NCI-H1694 (cell line): ENCODE measurements around the gene DEK.
"Not testable (repeated sequence)": the region's sequence is repeated elsewhere in the genome, so short reads cannot be mapped to it uniquely, and the experiment has no call there.

ENCODE experiments used
- DNase-seq: peaks from one replicate; lab custom pipeline; 2025; lab: John Stamatoyannopoulos, UW

Gene DEK, protein sequence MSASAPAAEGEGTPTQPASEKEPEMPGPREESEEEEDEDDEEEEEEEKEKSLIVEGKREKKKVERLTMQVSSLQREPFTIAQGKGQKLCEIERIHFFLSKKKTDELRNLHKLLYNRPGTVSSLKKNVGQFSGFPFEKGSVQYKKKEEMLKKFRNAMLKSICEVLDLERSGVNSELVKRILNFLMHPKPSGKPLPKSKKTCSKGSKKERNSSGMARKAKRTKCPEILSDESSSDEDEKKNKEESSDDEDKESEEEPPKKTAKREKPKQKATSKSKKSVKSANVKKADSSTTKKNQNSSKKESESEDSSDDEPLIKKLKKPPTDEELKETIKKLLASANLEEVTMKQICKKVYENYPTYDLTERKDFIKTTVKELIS

DNA sequence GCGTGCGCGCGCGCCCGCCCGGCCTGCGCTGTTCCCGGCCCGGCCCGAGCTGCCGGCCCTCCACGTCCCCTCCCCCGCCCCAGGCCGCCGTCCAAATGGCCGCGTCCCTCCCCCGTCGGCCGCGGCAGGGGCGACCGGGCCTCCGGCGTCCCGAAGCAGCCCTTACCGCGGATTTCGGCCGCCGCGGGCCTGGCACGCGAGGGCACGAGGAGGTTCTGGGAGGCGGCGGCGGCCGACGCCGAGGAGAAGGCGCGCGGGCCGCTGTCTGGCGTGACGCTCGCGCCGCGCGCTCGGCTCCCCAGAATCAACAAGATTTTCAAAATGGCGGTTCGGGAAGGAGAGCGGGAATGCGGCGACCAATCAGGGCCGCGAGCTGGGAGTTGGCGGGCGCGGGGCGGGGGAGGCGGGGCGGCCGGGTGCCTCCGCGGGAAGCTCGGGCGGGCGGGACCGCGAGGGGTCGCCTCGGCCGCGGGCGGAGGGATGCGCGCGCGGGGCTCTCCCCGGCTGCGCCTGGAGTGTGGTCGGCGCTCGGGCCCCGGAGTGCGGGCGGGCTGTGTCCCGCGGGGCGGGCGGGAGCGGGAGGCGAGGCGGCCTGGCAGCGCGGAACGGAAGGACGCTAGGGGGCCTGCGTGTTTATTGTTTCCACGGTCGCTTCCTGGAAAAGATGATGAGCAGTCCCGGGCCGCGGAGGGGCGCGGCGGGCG is at the start of gene DEK:
Gene DEK (minus strand): TSS at position 312 of the 704 bp plus-strand sequence. CDS start 543 bp downstream, outside the sequence.
- peak; percentile 66 for DNase-seq

DNA sequence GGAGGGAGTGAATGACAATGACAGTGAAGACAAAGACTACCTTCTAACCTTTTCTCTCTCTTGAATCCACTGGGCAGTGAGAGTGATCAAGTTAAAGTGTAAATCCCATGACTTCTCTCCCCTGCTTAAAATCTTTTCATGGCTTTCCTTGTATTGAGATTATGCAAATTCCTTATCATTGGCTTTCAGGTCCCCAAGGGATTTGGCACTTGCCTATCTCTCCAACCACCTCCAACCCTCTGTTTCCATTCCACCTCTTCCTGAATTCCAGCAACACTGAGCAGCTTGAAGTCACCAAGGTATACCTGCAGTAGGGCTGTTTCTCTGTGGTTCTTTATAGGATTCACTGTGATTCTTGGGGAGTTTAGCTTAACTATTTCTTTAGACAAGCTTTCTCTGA is 48.0 kb upstream of the DEK start:
- no peak for DNase-seq

DNA sequence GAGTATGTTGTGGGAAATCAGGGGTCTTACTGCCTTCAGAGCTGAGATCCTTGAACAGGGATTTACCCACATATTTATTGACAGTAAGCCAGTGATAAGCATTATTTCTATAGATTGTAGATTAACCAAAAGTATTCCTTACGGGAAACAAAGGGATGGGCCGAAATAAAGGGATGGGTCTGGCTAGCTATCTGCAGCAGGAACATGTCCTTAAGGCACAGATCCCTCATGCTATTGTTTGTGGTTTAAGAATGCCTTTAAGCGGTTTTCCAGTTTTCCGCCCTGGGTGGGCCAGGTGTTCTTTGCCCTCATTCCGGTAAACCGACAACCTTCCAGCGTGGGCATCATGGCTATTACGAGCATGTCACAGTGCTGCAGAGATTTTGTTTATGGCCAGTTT is 45.7 kb upstream of the DEK start:
- DNase-seq: not testable (repeated sequence)

DNA sequence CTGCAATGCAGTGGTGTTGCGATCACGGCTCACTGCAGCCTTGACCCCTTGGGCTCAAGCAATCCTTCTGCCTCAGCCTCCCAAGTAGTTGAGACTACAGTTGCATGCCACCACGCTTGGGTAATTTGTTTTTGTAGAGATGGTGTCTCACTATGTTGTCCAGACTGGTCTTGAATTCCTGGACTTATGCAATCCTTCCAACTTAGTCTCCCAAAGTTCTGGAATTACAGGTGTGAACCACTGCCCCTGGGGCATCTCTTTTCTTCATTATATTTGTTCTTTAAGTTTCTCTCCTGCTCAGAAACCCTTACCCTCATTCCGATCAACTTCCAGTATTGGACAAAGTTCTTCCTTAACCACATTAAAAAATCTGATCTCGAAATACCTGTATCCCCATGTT is 44.7 kb upstream of the DEK start:
- DNase-seq: no peak

DNA sequence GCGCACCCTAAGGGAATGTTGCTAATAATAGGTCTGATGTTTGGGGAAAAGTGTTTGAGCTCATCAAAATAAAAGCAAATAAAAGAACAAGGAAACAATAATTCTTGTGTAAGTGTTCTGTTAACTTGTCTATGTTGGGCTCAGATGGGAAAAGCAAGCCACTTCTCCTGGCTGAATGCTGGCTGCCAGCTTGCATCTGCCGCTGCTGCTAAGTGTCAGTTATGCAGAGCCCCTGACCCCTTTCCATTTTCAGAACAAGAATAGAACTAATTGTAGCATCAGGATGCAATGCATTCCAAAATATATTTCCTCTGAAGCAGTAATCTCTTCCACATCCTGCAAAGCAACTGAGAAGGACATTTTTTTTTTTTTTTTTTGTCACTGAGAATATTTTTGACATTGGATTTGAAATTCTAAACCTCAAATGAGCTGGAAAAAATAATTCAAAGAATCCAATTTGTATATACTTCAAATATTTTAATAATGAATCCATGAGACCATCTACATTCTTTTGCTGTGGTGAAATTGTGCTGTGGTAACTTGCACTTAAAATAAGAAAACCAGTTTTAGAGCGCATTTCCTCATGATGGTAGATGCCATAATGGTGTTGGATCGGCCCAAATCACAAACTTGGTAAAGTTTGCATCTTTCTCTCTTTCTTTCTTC is 43.9 kb upstream of the DEK start:
- DNase-seq: no peak

DNA sequence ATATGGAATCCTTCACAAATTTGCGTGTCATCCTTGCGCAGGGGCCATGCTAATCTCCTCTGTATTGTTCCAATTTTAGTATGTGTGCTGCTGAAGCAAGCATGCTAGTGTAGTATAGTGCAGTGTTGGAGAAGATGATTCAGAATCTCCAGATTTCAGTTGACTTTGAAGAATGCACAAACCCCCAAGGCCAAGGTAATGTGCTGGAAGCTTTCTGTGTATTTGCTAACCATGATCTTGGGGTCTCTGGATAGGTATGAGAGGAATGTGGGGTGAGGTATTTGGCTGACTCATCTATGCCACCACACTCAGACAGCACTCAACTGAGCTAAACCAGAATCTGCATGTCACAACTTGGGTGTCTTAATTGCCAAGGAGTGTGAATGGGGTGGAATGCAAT is 42.6 kb upstream of the DEK start:
- no peak for DNase-seq

DNA sequence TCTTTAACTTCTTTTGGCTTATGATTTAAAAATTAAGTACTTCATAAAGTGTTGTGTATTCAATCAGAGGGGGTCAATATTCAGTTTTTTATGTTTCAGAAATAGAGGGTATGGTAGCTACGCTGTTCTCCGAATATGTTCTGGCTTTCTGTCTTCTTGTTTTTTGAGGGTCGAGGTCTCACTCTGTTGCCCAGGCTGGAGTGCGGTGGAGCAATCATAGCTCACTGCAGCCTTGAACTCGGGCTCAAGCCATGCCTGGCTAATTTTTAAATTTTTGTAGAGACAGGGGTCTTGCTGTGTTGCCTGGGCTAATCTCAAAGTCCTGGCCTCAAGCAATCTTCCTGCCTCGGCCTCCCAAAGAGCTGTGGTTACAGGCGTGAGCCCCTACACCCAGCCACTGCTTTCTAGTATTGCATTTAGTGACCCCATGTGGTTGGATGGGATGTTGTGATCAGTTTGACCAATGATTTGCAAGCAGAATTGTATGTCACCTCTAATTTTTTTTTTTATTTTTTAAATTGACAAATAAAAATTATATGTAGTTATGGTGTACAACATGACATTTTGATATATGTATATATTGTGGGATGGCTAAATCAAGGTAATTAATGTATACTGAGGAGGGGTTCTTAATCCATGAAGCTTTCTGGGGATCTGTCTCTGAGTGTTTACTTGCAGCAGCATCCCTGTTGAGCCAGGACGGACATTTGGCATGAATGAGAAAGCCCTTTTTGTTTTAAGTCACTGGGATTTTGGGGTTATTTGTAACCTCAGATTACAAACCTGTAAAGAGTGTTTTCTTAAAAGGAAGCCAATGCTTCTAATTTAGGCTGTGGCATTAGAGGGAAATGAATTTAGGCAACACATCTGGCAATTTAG is 38.5 kb upstream of the DEK start:
- no peak for DNase-seq

DNA sequence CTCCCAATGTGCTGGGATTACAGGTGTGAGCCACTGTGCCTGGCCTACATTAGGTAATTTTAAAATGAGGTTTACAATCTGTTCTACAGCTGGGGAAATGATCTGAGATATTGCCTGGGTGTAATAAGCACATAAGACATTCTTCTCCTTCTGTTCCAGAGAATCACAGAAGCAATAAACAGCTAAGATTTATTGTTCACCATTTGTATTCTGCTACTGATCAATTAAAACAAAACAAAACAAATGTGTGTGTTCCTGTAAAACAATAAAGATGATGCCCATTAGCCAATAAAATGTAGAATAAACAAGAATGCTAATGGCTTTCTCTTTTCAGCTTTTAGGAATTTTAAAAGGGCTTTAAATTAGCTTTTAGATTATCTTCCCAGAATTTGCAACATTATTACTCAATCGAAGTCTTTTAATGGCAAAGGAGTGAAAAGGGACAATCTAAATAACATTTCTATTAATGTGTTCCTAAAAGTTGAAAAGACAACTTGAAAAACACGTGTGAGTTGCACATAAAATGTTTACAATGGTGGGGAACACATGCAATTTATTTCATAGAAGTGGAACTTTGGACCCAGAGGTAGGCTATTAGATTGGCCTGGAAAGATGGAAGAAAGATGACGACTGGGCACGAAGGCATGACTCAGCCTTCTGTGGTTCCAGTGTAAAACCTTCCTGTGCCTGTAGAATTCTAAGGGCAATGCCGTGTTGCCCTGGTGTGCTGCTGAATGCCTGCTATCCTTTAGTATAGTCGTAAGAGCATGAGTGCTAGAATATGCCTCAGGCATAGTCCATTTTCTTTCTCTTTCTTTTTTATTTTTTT is 29.0 kb upstream of the DEK start:
- DNase-seq: no peak

DNA sequence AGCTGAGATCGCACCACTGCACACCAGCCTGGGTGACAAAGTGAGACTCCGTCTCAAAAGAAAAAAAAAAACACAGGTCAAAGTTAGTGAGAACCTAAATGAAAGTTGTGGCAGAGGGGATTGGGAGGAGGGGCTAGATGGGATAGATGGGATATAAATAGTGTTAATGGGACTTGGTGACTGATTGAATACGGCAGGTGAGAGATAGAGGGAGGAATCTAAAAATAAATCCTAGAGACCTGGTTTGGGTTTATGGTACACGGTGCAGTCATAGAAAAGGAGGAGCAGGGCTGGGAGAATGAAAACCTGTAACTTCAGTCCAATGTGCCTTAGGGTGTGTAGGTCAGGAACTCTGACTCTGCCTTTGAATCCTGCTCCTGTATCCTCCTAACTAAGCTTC is 25.0 kb upstream of the DEK start:
- DNase-seq: no peak

DNA sequence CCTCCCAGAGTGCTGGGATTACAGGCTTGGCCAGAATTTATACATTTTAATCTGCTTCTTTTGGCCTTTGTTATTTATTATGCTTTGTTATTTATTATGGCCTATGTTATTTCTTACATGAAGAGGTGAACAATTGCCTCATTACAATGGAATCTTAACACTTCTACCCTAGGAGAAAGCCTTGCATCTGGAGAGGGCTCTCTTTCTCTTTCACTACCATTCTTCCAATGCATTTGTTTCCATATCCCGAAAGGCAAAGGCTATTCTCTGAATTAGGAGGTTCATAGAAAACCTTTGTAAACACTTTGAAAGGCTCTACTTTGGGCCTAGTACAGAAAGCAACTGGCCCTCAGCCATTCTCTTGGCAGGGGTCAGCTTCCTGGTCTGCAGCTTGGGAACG is 19.9 kb upstream of the DEK start:
- DNase-seq: no peak

DNA sequence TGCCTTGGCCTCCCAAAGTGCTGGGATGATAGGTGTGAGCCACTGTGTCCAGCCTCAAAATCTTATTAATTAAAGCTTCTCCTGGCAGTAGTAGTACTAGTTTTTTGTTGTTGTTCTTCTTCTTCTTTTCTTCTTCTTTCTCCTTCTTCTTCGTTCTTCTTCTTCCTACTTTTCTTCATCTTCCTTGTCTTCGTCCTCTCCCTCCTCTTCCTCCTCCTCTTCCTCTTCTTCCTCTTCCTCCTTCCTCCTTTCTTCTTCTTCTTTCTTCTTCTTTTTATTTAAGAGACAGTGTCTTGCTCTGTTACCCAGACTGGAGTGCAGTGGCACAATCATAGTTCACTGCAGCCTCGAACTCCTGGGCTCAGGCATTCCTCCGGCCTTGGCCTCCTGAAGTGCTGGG is 17.2 kb upstream of the DEK start:
- no peak for DNase-seq

DNA sequence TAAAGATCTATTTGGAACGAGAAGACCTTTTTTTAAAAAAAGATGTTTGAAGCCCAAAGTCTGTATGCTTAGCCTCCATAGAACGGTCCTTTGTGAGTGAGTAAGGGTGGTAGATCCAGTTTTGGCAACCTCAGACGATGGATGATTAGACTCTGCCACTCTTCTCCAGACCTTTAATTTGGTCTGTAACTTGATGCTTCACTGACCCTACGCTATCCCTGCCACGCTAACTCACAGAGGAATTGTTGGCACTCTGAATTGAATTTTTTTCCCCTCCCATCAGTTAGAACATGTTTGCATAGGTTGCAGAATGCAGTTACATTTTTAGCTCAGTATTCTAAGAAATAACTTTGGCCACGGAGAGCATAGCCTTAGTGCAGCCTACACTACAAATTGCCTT is 15.8 kb upstream of the DEK start:
- DNase-seq: no peak

DNA sequence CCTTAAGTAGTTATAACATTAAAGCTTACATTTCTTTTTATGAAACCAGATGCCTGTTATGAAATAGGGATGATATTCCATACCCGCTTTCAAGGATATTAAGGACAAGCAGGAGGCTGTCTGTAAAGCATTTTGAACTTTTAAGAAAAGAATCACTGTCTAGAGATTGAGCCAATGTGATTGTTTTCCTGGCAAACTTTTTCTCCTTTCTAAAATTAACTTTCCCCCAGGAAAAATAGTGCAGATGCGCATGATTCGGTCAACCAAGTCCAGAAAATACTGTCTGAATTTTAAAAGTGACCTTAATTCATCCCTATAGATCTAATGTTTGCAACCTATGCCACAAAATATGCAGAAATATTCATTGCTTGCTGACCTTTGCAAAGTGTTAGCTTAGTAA is 15.1 kb upstream of the DEK start:
- DNase-seq: no peak

DNA sequence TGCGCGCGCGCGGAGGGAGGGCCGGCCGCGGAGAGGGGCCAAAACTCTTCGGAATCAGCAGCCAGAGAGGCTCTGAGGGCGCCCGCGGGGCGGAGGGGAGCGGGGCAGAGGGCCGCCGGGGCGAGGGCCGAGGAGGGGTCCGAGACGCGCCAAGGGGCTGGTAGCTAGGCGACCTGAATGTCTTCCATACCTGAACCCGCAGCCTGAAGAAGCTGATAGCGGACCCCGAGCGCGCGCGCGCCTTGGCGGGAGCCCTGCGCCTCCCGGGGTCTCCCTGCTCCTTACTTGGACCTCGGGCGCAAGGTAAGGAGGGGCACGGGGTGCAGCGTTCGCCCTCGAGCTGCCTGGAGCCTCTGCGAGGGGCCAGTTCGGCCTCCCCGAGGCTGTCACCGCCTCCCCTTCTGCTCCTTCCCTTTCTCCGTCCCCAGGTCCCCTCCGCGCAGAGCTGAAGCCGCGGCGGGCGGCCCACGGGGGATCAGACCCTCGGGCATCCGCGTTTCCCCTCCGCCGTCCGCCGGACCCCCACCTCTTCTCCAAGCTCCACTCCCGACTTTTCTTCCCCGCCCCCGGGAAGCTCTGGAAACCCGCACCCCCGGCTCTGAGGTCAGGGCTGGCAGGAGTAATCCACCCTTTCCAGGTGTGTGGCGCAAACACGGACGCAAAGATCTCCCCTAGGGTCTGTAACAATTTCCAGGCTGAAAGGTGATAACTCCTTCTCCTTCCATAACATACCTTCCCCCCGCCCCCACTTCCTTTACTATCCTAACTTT is 13.1 kb upstream of the DEK start:
- no peak for DNase-seq

DNA sequence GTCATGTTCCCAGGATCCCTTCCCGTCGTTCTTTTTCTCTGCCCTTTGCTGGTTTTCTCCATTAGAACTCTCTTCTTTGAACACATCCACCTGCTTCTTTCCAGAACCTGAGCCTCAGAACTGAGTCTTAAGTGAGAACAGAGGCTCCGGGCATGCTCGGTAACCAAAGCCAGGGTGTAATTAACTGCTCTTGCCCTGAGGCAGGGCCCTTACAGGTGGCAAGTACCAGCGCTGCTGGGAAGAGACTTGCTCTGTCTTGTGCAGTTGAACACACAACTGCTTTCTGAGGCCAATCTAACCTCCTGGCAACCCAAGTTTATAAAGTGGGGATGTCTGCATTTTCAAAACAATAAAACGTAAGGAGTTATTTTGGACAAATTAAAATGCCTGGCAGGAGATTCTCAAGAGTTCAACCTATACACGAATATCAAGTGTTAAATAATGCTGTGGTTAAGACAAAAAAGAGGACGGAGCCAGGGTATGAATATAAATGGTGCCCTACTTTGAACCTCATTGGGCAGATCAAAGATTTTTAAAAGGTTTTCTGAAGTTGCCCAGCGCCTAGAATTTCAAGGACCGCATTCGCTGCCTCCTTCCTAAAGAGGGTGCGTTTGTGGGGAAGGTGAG is 12.4 kb upstream of the DEK start:
- no peak for DNase-seq

DNA sequence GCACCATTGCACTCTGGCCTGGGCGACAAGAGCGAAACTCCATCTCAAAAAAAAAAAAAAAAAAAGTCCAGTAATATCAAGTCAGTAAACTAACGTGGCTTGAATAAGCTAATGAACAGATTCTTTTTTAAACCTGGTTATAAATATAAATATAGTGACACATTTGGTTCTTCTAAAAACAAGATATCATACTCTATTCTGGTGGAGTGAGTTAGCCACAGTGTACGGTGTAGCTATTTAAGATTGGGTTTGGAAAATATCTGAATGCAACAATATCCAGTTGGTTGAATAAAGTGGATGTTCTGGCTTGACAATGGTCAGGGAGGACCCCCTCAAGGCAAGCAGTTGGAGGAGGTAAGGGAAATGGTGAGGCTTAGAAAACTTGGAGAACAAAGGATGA is 5.9 kb upstream of the DEK start:
- no peak for DNase-seq

DNA sequence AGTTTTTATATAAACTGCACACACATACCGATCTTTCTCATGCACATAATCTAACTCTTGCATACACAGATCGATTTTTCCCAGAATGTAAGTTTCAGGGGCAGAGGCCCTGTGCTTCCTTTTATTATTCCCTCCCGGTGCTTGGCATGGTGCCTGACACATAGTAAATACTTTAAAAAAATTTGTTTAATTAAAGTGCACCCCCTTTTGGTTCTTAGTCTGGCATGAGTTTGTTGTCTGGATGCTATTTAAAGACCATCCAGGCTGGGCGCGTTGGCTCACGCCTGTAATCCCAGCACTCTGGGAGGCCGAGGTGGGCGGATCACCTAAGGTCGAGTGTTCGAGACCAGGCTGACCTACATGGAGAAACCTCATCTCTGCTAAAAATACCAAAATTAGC is 5.4 kb upstream of the DEK start:
- no peak for DNase-seq

DNA sequence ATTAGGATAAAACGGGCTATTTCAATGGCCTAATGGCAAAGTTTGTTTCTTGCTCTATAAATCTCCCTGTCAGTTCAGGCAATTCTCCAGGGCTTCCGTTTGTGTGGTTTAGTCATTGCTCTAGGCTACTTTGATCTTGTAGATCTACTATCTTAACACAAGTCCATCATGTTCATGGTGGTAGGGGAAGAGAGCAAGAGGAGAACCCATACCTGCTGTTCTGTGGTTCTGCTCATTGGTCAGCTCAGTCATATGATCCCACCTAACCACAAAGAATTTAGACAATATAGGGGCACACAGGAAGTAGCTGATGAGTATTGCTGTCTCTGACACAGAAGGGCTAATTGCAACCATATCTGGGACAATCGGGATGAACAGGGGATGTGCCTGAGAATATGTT is 4.9 kb upstream of the DEK start:
- no peak for DNase-seq

DNA sequence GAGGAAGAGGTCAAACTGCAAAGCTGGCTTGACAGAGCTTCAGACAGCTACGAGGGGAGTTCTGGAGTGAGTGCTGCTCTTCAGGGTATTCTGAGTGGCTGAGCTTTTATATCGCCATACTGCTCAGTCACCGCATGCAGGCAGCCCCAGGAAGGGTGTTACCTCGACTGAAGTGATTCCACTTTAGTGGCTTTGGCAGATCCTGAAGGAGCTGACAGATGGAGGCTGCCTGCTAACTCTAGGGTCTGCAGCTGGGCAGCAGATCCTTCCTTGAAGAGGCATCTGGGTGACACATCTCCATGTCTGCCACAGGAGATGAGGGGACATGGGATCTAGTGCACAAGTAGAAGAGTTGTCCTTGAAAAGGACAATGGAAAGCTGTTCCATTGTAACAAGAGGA is 3.7 kb upstream of the DEK start:
- no peak for DNase-seq

DNA sequence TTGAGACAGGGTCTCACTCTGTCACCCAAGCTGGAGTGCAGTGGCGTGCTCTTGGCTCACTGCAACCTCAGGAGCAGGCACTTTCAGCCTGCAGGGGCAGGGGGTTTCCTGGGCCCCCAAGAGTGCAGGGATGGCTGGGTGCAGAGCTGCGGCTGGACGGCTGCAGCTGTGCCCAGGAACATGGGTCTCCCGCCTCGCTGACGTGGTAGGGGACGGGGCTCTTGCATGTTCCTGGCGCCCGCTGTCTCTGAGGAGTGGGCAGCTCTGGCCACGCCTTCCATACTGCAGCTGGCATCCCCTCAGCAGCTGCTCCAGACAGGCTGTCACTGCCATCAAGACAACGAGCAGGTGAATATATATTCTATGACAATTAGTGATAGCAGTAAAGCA is 2.2 kb upstream of the DEK start:
- DNase-seq: no peak
